Endothelial cell of umbilical vein (primary cell): ENCODE data around the gene FYB1. TPM values are rescaled to one million over a fixed set of nuclear protein-coding genes. Genes with fewer than 3 reads are reported as not detected.

Experiments
- BruUV-seq: library from RNA; stranded (reverse); fragments of 400-500 nt; replicated peaks from 2 replicates; lab custom pipeline; 2021; lab: Mats Ljungman, UMichigan
- CTCF ChIA-PET: fragments of 300-600, 350-600 bp; sonication (Branson Sonifier 250); formaldehyde crosslinking; loops from one replicate; lab custom pipeline; 2021; ENCODE audit warnings: antibody characterized with exemption, inconsistent platforms; lab: Charles Lee
- POLR2A ChIA-PET: fragments of 300-600, 350-600 bp; sonication (Branson Sonifier 250); formaldehyde crosslinking; loops from one replicate; lab custom pipeline; 2021; ENCODE audit warnings: antibody characterized with exemption, inconsistent platforms; lab: Charles Lee
- DNase-seq: peaks from one replicate; pipeline ENCODE4 v3.0.0-alpha.2; 2011; ENCODE audit warnings: low read depth, low spot score
- FAIRE-seq: peaks from 2 replicates; lab custom pipeline; 2011; peaks lifted over from hg19 to GRCh38; lab: Jason Lieb, UNC
- H2AFZ ChIP-seq: 2 replicates; pipeline ENCODE4 v1.6.0; 2012; ENCODE audit warnings: low read depth, low read length, control low read depth, inconsistent platforms
- H3K27ac ChIP-seq: 2 replicates; pipeline ENCODE4 v1.5.1; 2011; ENCODE audit warnings: low read depth, mild to moderate bottlenecking, control low read depth, low read length, moderate library complexity; ENCODE audit not compliant: insufficient read depth
- H3K27me3 ChIP-seq, 2 experiments: 2 replicates each; pipeline versions ENCODE4 v1.6.0 to v1.6.1; 2011; ENCODE audit warnings: low read length in 2 of 2, mixed read lengths in 1 of 2; ENCODE audit not compliant: control insufficient read depth in 2 of 2, insufficient read depth in 2 of 2
- H3K36me3 ChIP-seq, 2 experiments: 2 replicates in 1 of 2; 3 replicates in 1 of 2; pipeline ENCODE4 v1.5.1; 2011; ENCODE audit warnings: low read length in 2 of 2, mild to moderate bottlenecking in 1 of 2, moderate library complexity in 1 of 2; ENCODE audit not compliant: control insufficient read depth in 2 of 2, insufficient read depth in 2 of 2; ENCODE audit errors: extremely low read depth in 1 of 2
- H3K4me1 ChIP-seq: 3 replicates; pipeline ENCODE4 v1.5.1; 2011; ENCODE audit warnings: mild to moderate bottlenecking, low read length; ENCODE audit not compliant: control insufficient read depth, insufficient read depth; ENCODE audit errors: extremely low read depth
- H3K4me2 ChIP-seq: 2 replicates; pipeline ENCODE4 v1.6.1; 2011; ENCODE audit warnings: low read length, control low read depth, mixed read lengths; ENCODE audit not compliant: insufficient read depth
- H3K4me3 ChIP-seq, 3 experiments: fragments of 200-600 bp in 1 of 3; sonication (generic), shearing (Covaris generic) in 1 of 3; replicated peaks in 1 of 3; 2 replicates each; pipeline ENCODE4 v1.5.1; 2011 to 2016; ENCODE audit warnings: control low read depth in 3 of 3, low read length in 3 of 3, mild to moderate bottlenecking in 2 of 3, inconsistent platforms in 1 of 3, low read depth in 1 of 3, moderate library complexity in 1 of 3; ENCODE audit not compliant: insufficient read depth in 1 of 3
- H3K79me2 ChIP-seq: 2 replicates; pipeline ENCODE4 v1.6.0; 2012; ENCODE audit warnings: low read length, inconsistent platforms; ENCODE audit not compliant: control insufficient read depth, insufficient read depth
- H3K9ac ChIP-seq: replicated peaks from 2 replicates; pipeline ENCODE3; 2011; ENCODE audit warnings: low read length, control low read depth; ENCODE audit not compliant: insufficient read depth; ENCODE audit errors: extremely low read depth
- H3K9me1 ChIP-seq: replicated peaks from 3 replicates; pipeline ENCODE4 v1.6.0; 2011; ENCODE audit warnings: mild to moderate bottlenecking, low read length; ENCODE audit not compliant: control insufficient read depth, insufficient read depth; ENCODE audit errors: extremely low read depth
- H3K9me3 ChIP-seq: replicated peaks from 2 replicates; pipeline ENCODE4 v1.5.1; 2012; ENCODE audit warnings: low read length, inconsistent platforms; ENCODE audit not compliant: control insufficient read depth, insufficient read depth
- H4K20me1 ChIP-seq: replicated peaks from 2 replicates; pipeline ENCODE3; 2011; ENCODE audit warnings: mild to moderate bottlenecking, low read length; ENCODE audit not compliant: control insufficient read depth, insufficient read depth; ENCODE audit errors: extremely low read depth
- CTCF ChIP-seq, 2 donors: IDR thresholded peaks; 1 replicate in 1 of 2; 2 replicates in 1 of 2; pipeline ENCODE4 v1.5.1; 2011; ENCODE audit warnings: low read length in 2 of 2, mild to moderate bottlenecking in 2 of 2, moderate library complexity in 2 of 2, control low read depth in 1 of 2, inconsistent platforms in 1 of 2, low read depth in 1 of 2; ENCODE audit not compliant: insufficient read depth in 1 of 2; ENCODE audit errors: extremely low read depth in 1 of 2
- EZH2 ChIP-seq: IDR thresholded peaks from 2 replicates; pipeline ENCODE4 v1.6.1; 2012; ENCODE audit warnings: borderline replicate concordance, low read depth, mild to moderate bottlenecking, moderate library complexity, low read length, inconsistent platforms; ENCODE audit not compliant: severe bottlenecking
- FOS ChIP-seq: IDR thresholded peaks from 2 replicates; pipeline ENCODE4 v1.6.1; 2011; ENCODE audit warnings: mild to moderate bottlenecking, low read length, moderate library complexity, borderline replicate concordance; ENCODE audit not compliant: insufficient read depth
- GATA2 ChIP-seq: IDR thresholded peaks from 2 replicates; pipeline ENCODE4 v1.7.0; 2011; ENCODE audit warnings: low read depth, mild to moderate bottlenecking, moderate library complexity, mixed read lengths, low read length; ENCODE audit not compliant: insufficient read length, insufficient read depth
- JUN ChIP-seq: IDR thresholded peaks from 2 replicates; pipeline ENCODE4 v1.6.1; 2011; ENCODE audit warnings: borderline replicate concordance, low read depth; ENCODE audit not compliant: insufficient read length, insufficient read depth
- MAX ChIP-seq: IDR thresholded peaks from 2 replicates; pipeline ENCODE4 v1.6.1; 2011; ENCODE audit not compliant: insufficient read depth, insufficient read length
- MYC ChIP-seq: IDR thresholded peaks from one replicate; pipeline ENCODE4 v1.6.1; 2011; ENCODE audit warnings: mild to moderate bottlenecking, low read depth, low read length
- POLR2A ChIP-seq: IDR thresholded peaks from 2 replicates; pipeline ENCODE4 v1.6.1; 2012; ENCODE audit warnings: low read depth, mild to moderate bottlenecking, control low read depth, low read length
- POLR2AphosphoS5 ChIP-seq: IDR thresholded peaks from 2 replicates; pipeline ENCODE4 v1.6.1; 2012; ENCODE audit warnings: low read depth, mild to moderate bottlenecking, control low read depth, low read length, moderate library complexity; ENCODE audit not compliant: insufficient read depth
- dilution Hi-C: fragments of 300-500 bp; cut with MboI; formaldehyde crosslinking; loops from one replicate; pipeline ENCODE4 v1.15.0; 2019; ENCODE audit warnings: low sequenced_read_pairs; ENCODE audit not compliant: extremely low pct_ligation_motif_present
- intact Hi-C: fragments of 100-400 bp; cut with micrococcal nuclease; formaldehyde crosslinking; loops from one replicate; pipeline ENCODE4 v1.10.0; 2022
- polyA plus RNA-seq, 4 experiments: library from polyadenylated mRNA; depleted of rRNA in 3 of 4; stranded (reverse) in 3 of 4; unstranded in 1 of 4; fragments of >200 nt; gene quantifications; 2 replicates each; pipeline versions ENCODE4 v1.2.1 to v1.2.3, GENCODE V29; 2011 to 2012; ENCODE audit warnings: missing spikeins in 1 of 4
- total RNA-seq: library from RNA; stranded (reverse); gene quantifications from 2 replicates; pipeline ENCODE4 v1.2.3, GENCODE V29; 2021

Gene FYB1
- total and polyA plus RNA-seq, 2 donors (not counting 3 experiments of a cell fraction or from before 2014, with no cell fraction given) = 0.44 TPM; not detected in 1

- H3K4me1 ChIP-seq = no peaks in the 10 kb centered on the region
- FAIRE-seq (no peak), DNase-seq (no peak)
- no peaks in the 10 kb centered on the region for H3K79me2 ChIP-seq
- ChIA-PET CTCF (no interaction called here), POLR2A (no interaction called here)
- H3K27ac ChIP-seq = no peak overlapping the region
- TF ChIP-seq FOS = no peak
- no peak for TF ChIP-seq MAX
- no peak for TF ChIP-seq EZH2
- TF ChIP-seq CTCF (IDR thresholded peaks at IDR 0.05; ENCODE audit: extremely low read depth in 1 of 2, insufficient read depth in 1 of 2, low read depth in 1 of 2, low read length in 2 of 2) = no peak
- TF ChIP-seq MYC = no peak
- TF ChIP-seq POLR2AphosphoS5 = no peak
- no peak for TF ChIP-seq POLR2A
- no peak for TF ChIP-seq JUN
- no peak for TF ChIP-seq GATA2
- intact Hi-C loops (no loop called here), dilution Hi-C loops (no loop called here)
- H3K27me3 ChIP-seq = no peaks in the 10 kb centered on the region
- no peaks in the 10 kb centered on the region for H3K9me3 ChIP-seq
- H3K4me2 ChIP-seq = no peak overlapping the region
- H2AFZ ChIP-seq = no peak overlapping the region
- no peak overlapping the region for H3K9ac ChIP-seq
- H3K9me1 ChIP-seq = no peaks in the 10 kb centered on the region
- BruUV-seq = no TSS peak
- H3K4me3 ChIP-seq = no peak overlapping the region
- H4K20me1 ChIP-seq = no peaks in the 10 kb centered on the region
- no peaks in the 10 kb centered on the region for H3K36me3 ChIP-seq
Measured at GRCh38 chr5:39197556-39197955, 21.8 kb downstream of the FYB1 start.
